Measurements from ENCODE around the gene VPREB3.

- TF ChIP-seq POLR2A (IDR thresholded peaks at IDR 0.05) (no peak), CTCF (IDR thresholded peaks at IDR 0.05) (no peak), EP300 (IDR thresholded peaks at IDR 0.05) (no peak), POLR2AphosphoS5 (IDR thresholded peaks at IDR 0.05) (no peak)
Measured at GRCh38 chr22:23749841-23750301, 4.4 kb downstream of the VPREB3 start.
